RPMI7951 (cell line): ENCODE data around the gene WDR35. TPM values are rescaled to one million over a fixed set of nuclear protein-coding genes. Genes with fewer than 3 reads are reported as not detected.

ENCODE experiments used
- DNase-seq: peaks from one replicate; pipeline ENCODE4 v3.0.0-alpha.2; 2012; ENCODE audit warnings: low read depth
- total RNA-seq: library from RNA; depleted of rRNA; stranded (reverse); fragments of >200 nt; shearing (Covaris generic); gene quantifications from 2 replicates; pipeline ENCODE4 v1.2.3, GENCODE V29; 2014

Gene WDR35
- total RNA-seq, 1 experiment from 2014 or later: 12.9 TPM

GRCh38 chr2:20011276-20012031 is 21.5 kb upstream of the WDR35 start:
- no peak for DNase-seq

- no peak for DNase-seq
Measured at GRCh38 chr2:20008703-20009102, 18.8 kb upstream of the WDR35 start.

- no peak for DNase-seq
Measured at GRCh38 chr2:20005891-20006470, 16.1 kb upstream of the WDR35 start.

- no peak for DNase-seq
Measured at GRCh38 chr2:20005067-20005627, 15.2 kb upstream of the WDR35 start.

GRCh38 chr2:20001361-20001863 is 11.5 kb upstream of the WDR35 start:
- no peak for DNase-seq

- no peak for DNase-seq
Measured at GRCh38 chr2:19993731-19994130, 3.8 kb upstream of the WDR35 start.

GRCh38 chr2:19991895-19992294 is 2.0 kb upstream of the WDR35 start:
- DNase-seq: no peak

- no peak for DNase-seq
Measured at GRCh38 chr2:19990416-19990728, 467 bp upstream of the WDR35 start.

GRCh38 chr2:19989342-19989666 is 601 bp downstream of the WDR35 start:
- no peak for DNase-seq

GRCh38 chr2:19988600-19988999 is 1.3 kb downstream of the WDR35 start:
- DNase-seq: no peak

- no peak for DNase-seq
Measured at GRCh38 chr2:19987936-19988335, 2.0 kb downstream of the WDR35 start.

- DNase-seq: peak; percentile 5
Measured at GRCh38 chr2:19982268-19982667, 7.6 kb downstream of the WDR35 start.

GRCh38 chr2:19979932-19980331 is 10.0 kb downstream of the WDR35 start:
- no peak for DNase-seq

GRCh38 chr2:19973466-19973865 is 16.4 kb downstream of the WDR35 start:
- no peak for DNase-seq

- DNase-seq: no peak
Measured at GRCh38 chr2:19971691-19972090, 18.2 kb downstream of the WDR35 start.

GRCh38 chr2:19963386-19963785 is 26.5 kb downstream of the WDR35 start:
- no peak for DNase-seq

- peak; percentile 65 for DNase-seq
Measured at GRCh38 chr2:19955544-19956422, 34.1 kb downstream of the WDR35 start.

- DNase-seq: no peak
Measured at GRCh38 chr2:19949071-19949470, 40.8 kb downstream of the WDR35 start.

GRCh38 chr2:19947184-19947940 is 42.5 kb downstream of the WDR35 start:
- no peak for DNase-seq

GRCh38 chr2:19944205-19944845 is 45.6 kb downstream of the WDR35 start:
- DNase-seq: no peak

- DNase-seq: no peak
Measured at GRCh38 chr2:19943189-19943588, 46.7 kb downstream of the WDR35 start.
